NCI-H524 treated with DMSO at 0.1 percent for 48 hours (cell line): Measurements from ENCODE around the gene RABGEF1.
"Not testable (repeated sequence)": the region's sequence is repeated elsewhere in the genome, so short reads cannot be mapped to it uniquely, and the experiment has no call there.

Source experiments
- DNase-seq: peaks from one replicate; lab custom pipeline; 2025; lab: John Stamatoyannopoulos, UW

The RABGEF1 gene

DNA sequence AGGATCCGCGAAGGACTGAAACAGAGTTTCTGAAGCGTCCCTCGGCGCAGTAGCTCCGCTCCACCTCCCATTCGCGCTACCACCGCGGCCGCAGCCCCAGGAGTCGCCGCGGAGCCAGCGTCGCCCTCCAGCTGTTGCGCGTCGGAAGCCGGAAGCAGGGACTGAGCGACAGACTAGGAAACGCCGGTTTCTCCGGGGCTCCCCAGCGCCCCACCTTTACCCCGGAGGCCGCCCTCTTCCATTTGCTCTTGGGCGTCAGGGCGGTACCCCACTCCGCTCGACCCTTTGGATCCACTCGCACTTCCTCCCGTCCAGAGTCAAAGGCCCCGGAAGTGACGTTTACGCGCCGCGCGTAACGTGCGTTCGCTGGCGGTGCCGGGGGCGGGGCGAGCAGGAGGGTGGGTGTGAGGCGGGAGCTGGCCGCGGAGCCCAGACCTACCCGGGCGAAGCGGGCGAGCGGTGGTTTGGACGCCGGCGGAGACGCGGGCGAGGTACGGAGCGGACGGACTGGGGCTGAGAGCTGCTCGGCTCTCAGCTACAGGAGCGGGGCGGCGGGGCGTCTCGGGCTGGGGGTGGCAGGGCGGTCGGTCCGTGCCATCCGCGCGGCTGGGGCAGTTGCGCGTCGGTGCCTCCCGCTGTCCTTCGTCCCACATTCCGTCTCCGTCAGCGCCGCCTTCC is at the start of gene RABGEF1:
RABGEF1 (plus strand) TSS at position 432 of the 678 bp plus-strand sequence. CDS start 31,167 bp downstream, outside the sequence.
- peak; percentile 54 for DNase-seq

DNA sequence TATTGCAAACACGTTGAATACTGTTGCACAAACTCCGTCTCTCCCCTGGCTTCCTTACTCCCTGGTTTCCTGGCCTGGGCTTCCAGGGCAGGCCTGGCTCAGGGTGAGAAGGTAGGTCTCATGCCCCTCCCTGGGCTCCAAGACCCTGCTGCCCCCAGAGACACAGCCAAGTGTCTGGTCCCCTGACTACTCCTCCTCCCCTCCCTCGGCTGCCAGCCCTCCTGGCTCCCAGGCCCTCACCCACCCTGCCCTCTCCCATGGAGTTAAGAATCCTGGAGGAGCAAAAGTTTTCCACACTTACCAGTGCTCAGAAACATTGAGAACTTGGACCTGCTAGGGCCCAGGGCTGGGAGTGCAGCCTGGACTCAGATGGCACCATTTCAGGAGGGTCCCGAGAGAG is 47.2 kb upstream of the RABGEF1 start:
- DNase-seq, result no peak

DNA sequence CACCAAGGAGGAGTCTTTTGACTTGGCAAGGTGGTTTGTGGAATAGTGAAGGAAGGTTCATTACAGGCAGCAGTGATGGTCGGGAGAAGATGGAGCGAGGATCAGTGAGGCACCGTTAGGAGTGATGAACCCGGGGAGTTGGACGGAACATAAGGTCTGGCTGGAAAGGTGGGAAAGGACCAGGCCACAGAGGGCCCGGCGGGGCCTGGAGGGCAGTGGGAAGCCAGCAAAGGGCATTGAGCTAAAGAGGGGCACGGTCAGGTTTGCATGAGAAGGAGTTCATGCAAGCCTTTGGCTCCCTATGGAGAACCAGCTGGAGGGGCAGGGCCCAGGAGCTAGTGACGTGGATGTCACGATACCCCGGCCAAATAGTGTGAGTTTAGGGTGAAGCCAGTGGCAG is 46.2 kb upstream of the RABGEF1 start:
- DNase-seq, result no peak

DNA sequence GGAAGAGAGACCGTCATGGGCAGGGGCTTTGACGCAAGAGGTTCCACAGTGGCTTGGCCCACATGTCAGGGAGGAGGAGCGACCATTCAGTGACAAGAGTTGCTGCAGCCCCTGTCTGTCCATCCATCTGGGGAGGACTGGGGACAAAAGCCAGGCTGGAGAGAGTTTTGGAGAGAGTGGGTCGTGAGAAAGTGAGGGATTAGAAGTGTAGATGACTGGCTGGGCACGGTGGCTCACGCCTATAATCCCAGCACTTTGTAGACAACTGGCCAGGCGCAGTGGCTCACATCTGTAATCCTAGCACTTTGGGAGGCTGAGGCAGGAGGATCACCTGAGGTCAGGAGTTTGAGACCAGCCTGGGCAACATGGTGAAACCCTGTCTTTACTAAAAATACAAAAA is 45.1 kb upstream of the RABGEF1 start:
- DNase-seq, result not testable (repeated sequence)

- not testable (repeated sequence) for DNase-seq
Observed at GRCh38 chr7:66696134-66696533, 44.4 kb upstream of the RABGEF1 start.

- DNase-seq, result peak; percentile 77
Observed at GRCh38 chr7:66696774-66697191, 43.8 kb upstream of the RABGEF1 start.

DNA sequence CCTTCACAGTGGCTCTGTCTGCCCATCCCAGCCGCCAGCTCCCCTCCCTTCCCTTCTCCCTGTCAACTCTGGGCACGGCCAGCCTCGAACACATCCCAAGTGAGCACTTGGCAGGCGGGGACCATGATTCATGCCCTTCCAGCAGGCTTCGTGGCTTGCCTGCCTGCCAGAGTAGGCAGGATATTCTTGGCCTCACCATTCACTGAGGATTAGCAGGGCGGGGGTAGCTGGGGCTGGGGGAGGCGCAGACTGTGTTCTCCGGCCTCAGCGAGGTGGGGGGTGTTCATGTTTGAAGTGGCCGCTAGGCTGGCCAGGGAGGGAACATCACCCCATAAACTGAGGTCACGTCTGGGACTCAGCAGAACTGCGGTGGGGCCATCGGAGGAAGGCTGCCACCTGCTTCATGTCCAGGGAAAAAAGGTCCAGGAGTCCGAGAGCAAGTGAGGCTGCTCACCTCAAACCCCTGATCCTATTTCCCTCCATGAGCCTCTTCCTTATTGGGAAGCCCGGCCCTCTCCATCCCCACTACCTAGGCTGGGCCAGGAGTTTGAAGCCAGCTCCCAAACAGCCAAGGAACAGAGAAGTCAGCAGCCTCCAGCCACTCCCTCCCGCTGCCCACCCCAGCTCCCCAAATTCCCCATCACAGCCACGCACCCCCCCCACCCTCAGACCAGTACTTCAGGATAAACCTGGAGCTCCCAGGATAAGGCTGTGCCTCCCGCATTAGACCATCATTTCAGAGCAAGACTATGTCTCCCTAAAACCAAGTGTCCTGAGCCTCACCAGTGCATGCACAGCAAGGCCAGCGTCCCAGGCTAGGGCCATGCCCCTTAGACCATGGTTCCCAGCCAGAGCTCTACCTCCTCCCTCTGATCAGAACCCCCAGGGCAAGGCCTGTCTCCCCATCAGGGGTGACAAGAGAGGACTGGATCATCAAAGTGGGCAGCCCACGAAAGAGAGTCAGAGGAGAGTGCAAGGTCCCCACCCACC is 42.8 kb upstream of the RABGEF1 start:
- no peak for DNase-seq

- no peak for DNase-seq
Observed at GRCh38 chr7:66698652-66699205, 41.8 kb upstream of the RABGEF1 start.

- no peak for DNase-seq
Observed at GRCh38 chr7:66699998-66700397, 40.5 kb upstream of the RABGEF1 start.

- DNase-seq, result no peak
Observed at GRCh38 chr7:66700633-66701131, 39.9 kb upstream of the RABGEF1 start.

GRCh38 chr7:66707825-66708224 is 32.7 kb upstream of the RABGEF1 start:
- DNase-seq, result no peak

GRCh38 chr7:66710752-66711151 is 29.8 kb upstream of the RABGEF1 start:
- DNase-seq, result not testable (repeated sequence)

GRCh38 chr7:66713687-66714086 is 26.8 kb upstream of the RABGEF1 start:
- DNase-seq, result no peak

DNA sequence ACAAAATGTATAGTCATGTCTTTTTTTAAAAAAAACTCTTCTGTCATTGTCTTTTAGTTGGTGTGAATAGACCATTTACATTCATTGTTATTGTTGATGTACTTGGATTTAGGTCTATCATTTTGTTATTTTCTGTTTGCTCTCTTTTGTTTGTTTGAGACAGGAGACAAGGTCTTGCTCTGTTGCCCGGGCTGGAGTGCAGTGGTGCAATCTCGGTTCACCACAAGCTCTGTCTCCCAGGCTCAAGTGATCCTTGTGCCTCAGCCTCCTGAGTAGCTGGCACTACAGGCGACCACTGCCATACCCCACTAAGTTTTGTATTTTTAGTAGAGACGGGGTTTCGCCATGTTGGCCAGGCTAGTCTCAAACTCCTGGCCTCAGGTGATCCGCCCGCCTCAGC is 23.9 kb upstream of the RABGEF1 start:
- DNase-seq, result not testable (repeated sequence)

GRCh38 chr7:66720561-66720960 is 20.0 kb upstream of the RABGEF1 start:
- DNase-seq, result no peak

DNA sequence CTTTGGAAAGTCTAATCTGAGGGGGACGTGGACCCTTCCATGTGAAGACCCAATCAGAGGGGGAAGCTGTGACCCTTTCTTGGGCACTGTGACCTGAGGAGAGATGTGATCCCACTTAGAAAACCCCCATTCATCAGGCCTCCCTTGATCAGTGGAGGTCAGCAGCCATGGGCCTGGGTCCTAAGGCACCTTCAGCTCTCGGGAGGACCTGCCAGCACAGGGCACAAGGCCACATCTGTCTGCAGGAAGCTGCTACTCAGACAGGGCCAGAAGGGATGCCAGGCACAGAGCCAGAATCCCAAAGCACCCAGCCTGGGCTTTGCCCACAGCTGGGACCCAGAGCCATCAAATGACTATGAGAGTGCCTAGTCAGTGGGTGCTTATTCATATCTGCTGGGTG is 14.7 kb upstream of the RABGEF1 start:
- DNase-seq, result no peak

GRCh38 chr7:66727058-66727457 is 13.5 kb upstream of the RABGEF1 start:
- DNase-seq, result no peak

- no peak for DNase-seq
Observed at GRCh38 chr7:66728571-66728970, 12.0 kb upstream of the RABGEF1 start.

- no peak for DNase-seq
Observed at GRCh38 chr7:66729274-66729673, 11.3 kb upstream of the RABGEF1 start.

DNA sequence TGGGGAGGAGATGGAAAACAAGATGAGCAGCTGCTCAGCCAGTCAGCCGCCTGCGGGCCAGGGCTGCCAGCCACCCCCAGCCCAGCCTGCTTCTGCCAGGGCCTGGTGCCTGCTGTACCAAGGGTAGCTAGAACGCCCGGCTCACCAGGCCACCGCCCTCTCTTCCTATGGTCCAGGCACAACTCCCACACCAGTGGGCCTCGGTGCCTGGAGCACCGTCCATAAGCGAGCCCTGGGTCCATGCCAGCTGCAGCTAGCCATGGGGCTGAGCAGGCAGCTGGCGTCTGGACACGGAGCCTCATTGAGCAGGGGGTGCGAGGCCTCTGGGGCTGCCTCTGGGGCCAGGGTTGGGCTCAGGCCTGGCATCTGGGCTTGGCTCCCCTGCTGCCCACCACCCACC is 8.5 kb upstream of the RABGEF1 start:
- no peak for DNase-seq

GRCh38 chr7:66732439-66732838 is 8.1 kb upstream of the RABGEF1 start:
- DNase-seq, result no peak

GRCh38 chr7:66734006-66734405 is 6.5 kb upstream of the RABGEF1 start:
- no peak for DNase-seq

- DNase-seq, result no peak
Observed at GRCh38 chr7:66735154-66735553, 5.4 kb upstream of the RABGEF1 start.
